ENCODE measurements around the gene RPL18A. TPM values are rescaled to one million over a fixed set of nuclear protein-coding genes. Genes with fewer than 3 reads are reported as not detected.

The RPL18A gene
- total and polyA plus RNA-seq, 2 donors (not counting 1 experiment from before 2014, with no cell fraction given) = 3,228 to 3,761 TPM

DNA sequence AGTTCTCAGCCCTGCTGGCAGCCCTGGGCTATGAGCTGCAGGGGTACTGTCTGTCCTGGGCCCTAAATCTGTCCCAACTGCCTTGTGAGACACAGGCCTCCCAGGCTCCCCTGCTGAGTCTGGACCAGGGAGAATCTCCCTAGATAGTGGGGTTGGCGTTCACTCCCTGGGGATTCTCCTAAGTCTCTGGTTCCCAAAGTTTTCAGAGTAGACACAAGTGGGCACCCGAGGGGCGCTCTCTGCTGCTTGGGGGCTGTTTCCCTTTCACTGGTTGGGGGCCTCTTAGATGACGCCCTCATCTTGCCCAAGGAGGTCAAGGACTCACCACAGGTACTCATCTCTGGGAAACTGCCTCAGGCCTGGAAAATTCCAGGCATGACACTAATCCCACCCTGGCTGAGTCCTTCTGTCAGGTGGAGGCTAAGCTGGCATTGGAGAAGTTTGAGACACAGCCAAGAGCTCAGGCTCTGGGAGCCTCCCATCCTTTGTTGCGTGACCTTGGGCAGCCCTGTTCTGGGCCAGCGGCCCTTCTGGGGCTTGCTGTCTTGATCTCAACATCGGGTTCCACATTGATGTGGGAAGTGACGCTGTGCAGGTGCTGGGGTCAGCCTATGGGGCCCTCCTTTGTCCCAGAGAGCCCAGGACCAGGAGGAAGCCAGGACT is 3.9 kb downstream of the RPL18A start:
- no peak for ATAC-seq (ENCODE audit: low read depth)

More for the DNA sequence above, 3.9 kb downstream of the RPL18A start:
- WGBS (ENCODE audit: insufficient coverage) = 86% methylated on average over 8 of the region's 8 CpGs
- TF ChIP-seq, protein P1, sequence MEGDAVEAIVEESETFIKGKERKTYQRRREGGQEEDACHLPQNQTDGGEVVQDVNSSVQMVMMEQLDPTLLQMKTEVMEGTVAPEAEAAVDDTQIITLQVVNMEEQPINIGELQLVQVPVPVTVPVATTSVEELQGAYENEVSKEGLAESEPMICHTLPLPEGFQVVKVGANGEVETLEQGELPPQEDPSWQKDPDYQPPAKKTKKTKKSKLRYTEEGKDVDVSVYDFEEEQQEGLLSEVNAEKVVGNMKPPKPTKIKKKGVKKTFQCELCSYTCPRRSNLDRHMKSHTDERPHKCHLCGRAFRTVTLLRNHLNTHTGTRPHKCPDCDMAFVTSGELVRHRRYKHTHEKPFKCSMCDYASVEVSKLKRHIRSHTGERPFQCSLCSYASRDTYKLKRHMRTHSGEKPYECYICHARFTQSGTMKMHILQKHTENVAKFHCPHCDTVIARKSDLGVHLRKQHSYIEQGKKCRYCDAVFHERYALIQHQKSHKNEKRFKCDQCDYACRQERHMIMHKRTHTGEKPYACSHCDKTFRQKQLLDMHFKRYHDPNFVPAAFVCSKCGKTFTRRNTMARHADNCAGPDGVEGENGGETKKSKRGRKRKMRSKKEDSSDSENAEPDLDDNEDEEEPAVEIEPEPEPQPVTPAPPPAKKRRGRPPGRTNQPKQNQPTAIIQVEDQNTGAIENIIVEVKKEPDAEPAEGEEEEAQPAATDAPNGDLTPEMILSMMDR (IDR thresholded peaks at IDR 0.05) = no peak
- TF ChIP-seq EZH2 (IDR thresholded peaks at IDR 0.05; ENCODE audit: borderline replicate concordance, insufficient read depth, low read depth, low read length, poor library complexity, severe bottlenecking) = no peak
- no peak overlapping the region for H3K9ac ChIP-seq (ENCODE audit: low read length)
- H3K27ac ChIP-seq (ENCODE audit: low read length in 2 of 2) = peak overlapping the region; percentile 41 to 69
- no peak overlapping the region for H2AFZ ChIP-seq (ENCODE audit: insufficient read depth, low read depth, low read length, poor library complexity, severe bottlenecking)
- H3K36me3 ChIP-seq (replicated peaks in 1 of 2; ENCODE audit: control extremely low read depth in 1 of 2, control insufficient read depth in 1 of 2, extremely low read depth in 1 of 2, insufficient read depth in 2 of 2, low read length in 1 of 2) = peaks cover 4 to 47% of the 10 kb centered on the region in 2 experiments
- Mint-ChIP-seq H3K4me3 (no peak overlapping the region), H3K9me3 (ENCODE audit: insufficient read depth) (no peaks in the 10 kb centered on the region), H3K4me1 (peaks cover 39% of the 10 kb centered on the region), H3K27me3 (no peaks in the 10 kb centered on the region), H3K27ac (peak overlapping the region; percentile 16)
- no peak overlapping the region for H3K4me3 ChIP-seq (ENCODE audit: control extremely low read depth in 1 of 5, extremely low read depth in 1 of 5, insufficient read depth in 1 of 5, low read depth in 2 of 5, low read length in 4 of 5)
- peaks cover 31% of the 10 kb centered on the region for H3K79me2 ChIP-seq (ENCODE audit: control insufficient read depth, insufficient read depth, low read length)
- intact Hi-C loops (cut with micrococcal nuclease) = no loop called here
- H3K27me3 ChIP-seq (replicated peaks in 1 of 4; ENCODE audit: control extremely low read depth in 1 of 4, control insufficient read depth in 3 of 4, insufficient read depth in 4 of 4, low read length in 3 of 4) = no peaks in the 10 kb centered on the region
- H4K20me1 ChIP-seq (ENCODE audit: control insufficient read depth, insufficient read depth, low read length, poor library complexity, severe bottlenecking) = peaks cover 48% of the 10 kb centered on the region
- CTCF ChIA-PET = interaction anchor here (2.1 to 2.3 kb wide), 2 partner anchors 8 to 69 kb away, joined by 9 to 10 read pairs; partner anchors contain the start of gene CCDC124
- peaks cover 23 to 31% of the 10 kb centered on the region in 2 donors for H3K4me1 ChIP-seq (ENCODE audit: control insufficient read depth in 2 of 2, insufficient read depth in 2 of 2, low read length in 2 of 2)
- no peak overlapping the region for H3K4me2 ChIP-seq (replicated peaks; ENCODE audit: low read depth, low read length, poor library complexity, severe bottlenecking)
- POLR2A ChIA-PET = interaction anchor here (0.6 to 1.6 kb wide), 2 partner anchors 69 to 279 kb away, joined by 4 to 5 read pairs; partner anchors contain the start of gene CCDC124
- H3K9me3 ChIP-seq (ENCODE audit: control extremely low read depth in 1 of 3, control insufficient read depth in 2 of 3, insufficient read depth in 1 of 3, low read length in 2 of 3) = no peaks in the 10 kb centered on the region
- no peak for DNase-seq

All from B cell (primary cell).